Measurements from ENCODE around the gene COL13A1.

The COL13A1 gene

GRCh38 chr10:69842020-69842419 lies 40.3 kb downstream of the COL13A1 start:
- no peaks in the 10 kb centered on the region for H3K4me1 Mint-ChIP-seq (ENCODE audit: low read depth)
- H3K4me3 Mint-ChIP-seq = no peak overlapping the region
- peaks cover 5% of the 10 kb centered on the region for H3K27me3 Mint-ChIP-seq
- no peaks in the 10 kb centered on the region for H3K9me3 Mint-ChIP-seq (ENCODE audit: low read depth)
- no peak overlapping the region for H3K27ac Mint-ChIP-seq
- H3K36me3 Mint-ChIP-seq = no peaks in the 10 kb centered on the region

DNA sequence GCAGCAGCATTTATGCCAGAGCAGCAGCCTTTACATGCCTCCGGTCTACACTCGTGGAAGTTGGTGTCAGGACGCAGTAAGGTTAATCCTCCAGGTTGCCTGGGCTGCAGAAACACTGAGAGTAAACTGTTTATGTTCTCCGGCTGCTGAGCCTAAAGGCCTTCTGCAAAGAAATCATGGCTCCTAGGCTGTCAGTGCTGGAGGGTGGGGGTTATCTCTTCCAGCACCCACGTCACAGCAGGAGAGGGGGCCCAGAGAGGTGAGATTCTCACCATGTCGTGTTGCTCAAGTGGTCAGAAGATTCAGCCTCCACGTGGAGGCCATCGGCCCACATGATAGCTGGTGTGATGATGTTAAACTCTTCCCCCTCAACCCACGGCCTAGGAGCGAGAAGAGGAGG lies 41.2 kb downstream of the COL13A1 start:
- H3K27me3 Mint-ChIP-seq = peaks cover 5% of the 10 kb centered on the region
- no peak overlapping the region for H3K4me3 Mint-ChIP-seq
- no peak overlapping the region for H3K27ac Mint-ChIP-seq
- H3K36me3 Mint-ChIP-seq = no peaks in the 10 kb centered on the region
- no peaks in the 10 kb centered on the region for H3K9me3 Mint-ChIP-seq (ENCODE audit: low read depth)
- H3K4me1 Mint-ChIP-seq (ENCODE audit: low read depth) = no peaks in the 10 kb centered on the region

- no peaks in the 10 kb centered on the region for H3K36me3 Mint-ChIP-seq
- H3K27ac Mint-ChIP-seq = no peak overlapping the region
- H3K4me3 Mint-ChIP-seq = no peak overlapping the region
- H3K9me3 Mint-ChIP-seq (ENCODE audit: low read depth) = no peaks in the 10 kb centered on the region
- no peaks in the 10 kb centered on the region for H3K4me1 Mint-ChIP-seq (ENCODE audit: low read depth)
- H3K27me3 Mint-ChIP-seq = peaks cover 5% of the 10 kb centered on the region
Observed at GRCh38 chr10:69843923-69844322, 42.2 kb downstream of the COL13A1 start.

DNA sequence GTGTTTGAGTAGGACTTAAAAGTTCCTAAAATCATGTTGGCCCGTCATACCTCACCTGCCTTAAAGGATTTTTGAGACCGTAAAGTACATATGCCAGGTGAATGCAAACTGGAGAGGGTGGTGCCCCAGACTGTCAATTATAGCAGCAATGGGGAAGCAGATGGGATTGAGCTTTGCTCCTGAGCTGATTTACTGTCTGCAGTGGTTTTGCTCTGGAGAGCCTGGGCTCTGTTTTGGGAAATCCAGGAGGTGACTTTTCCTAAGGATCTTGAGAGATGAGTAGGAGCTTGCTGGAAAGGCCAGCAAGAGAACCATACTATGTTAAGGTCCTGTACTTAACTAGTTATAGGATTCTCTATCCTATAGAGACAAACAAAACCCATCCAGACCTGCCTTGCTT lies 43.0 kb downstream of the COL13A1 start:
- Mint-ChIP-seq H3K27ac (no peak overlapping the region), H3K9me3 (ENCODE audit: low read depth) (no peaks in the 10 kb centered on the region), H3K27me3 (peaks cover 5% of the 10 kb centered on the region), H3K4me3 (no peak overlapping the region), H3K36me3 (no peaks in the 10 kb centered on the region), H3K4me1 (ENCODE audit: low read depth) (no peaks in the 10 kb centered on the region)

GRCh38 chr10:69845574-69846292 lies 44.0 kb downstream of the COL13A1 start:
- Mint-ChIP-seq H3K4me1 (ENCODE audit: low read depth) (no peaks in the 10 kb centered on the region), H3K27ac (no peak overlapping the region)

DNA sequence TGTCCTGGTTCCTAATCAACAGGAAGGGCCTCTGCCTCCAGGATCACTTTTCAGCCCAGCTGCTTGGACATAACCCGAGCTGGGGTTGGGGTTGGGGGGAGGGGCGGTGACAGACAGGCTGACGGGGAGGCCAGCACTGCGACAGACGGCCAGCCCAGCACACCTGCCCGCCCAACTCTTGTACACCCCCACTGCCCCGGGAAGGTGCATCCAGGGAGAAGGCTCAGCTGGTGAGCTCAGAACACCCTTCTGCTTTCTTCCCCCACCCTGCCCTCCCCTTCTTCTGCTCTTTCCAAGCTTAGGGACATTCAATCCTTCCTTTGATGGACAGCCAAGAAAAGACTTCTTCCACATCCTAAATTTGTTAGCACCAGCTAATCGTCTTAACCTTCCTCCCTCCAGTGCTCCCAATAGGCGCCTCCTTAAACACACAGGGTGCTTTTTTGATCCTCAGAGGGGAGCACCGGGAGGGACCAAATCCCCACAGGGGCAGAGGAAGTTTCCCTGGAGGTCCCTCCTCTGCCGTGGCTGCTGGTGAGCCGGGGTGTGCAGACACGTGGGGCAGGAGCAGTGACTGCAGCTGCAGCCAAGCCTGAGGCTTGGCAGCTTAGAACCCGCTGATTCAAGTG lies 44.7 kb downstream of the COL13A1 start:
- peaks cover 5% of the 10 kb centered on the region for H3K27me3 Mint-ChIP-seq
- H3K4me1 Mint-ChIP-seq (ENCODE audit: low read depth) = no peaks in the 10 kb centered on the region
- H3K36me3 Mint-ChIP-seq = no peaks in the 10 kb centered on the region

More at GRCh38 chr10:69845574-69846292, 44.0 kb downstream of the COL13A1 start:
- H3K36me3 Mint-ChIP-seq = no peaks in the 10 kb centered on the region
- H3K9me3 Mint-ChIP-seq (ENCODE audit: low read depth) = no peaks in the 10 kb centered on the region
- H3K27me3 Mint-ChIP-seq = peaks cover 5% of the 10 kb centered on the region
- no peak overlapping the region for H3K4me3 Mint-ChIP-seq

DNA sequence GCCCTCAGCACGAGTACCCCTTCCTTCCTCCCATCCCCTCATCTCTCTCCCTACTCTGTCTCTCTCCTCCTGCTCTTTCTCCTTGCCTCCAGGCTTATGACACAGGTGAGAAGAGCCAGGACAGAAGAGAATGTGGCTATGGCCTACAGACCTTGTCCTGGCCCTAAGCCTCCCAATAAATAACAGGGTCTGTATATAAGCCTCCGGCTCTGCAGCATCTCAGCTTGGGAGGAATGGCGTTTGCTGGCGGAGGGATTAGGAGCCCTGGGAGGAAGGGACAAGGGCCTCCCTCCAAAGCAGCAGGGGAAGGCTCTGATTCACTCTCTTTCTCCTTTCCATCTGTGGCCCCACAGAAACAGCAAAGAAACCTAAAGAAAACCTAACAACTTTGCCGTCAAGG lies 45.8 kb downstream of the COL13A1 start:
- Mint-ChIP-seq H3K27ac (no peak overlapping the region), H3K36me3 (no peaks in the 10 kb centered on the region), H3K4me3 (no peak overlapping the region), H3K4me1 (ENCODE audit: low read depth) (no peaks in the 10 kb centered on the region), H3K9me3 (ENCODE audit: low read depth) (no peaks in the 10 kb centered on the region), H3K27me3 (peaks cover 5% of the 10 kb centered on the region)

More for the DNA sequence above, 44.7 kb downstream of the COL13A1 start:
- Mint-ChIP-seq H3K9me3 (ENCODE audit: low read depth) (no peaks in the 10 kb centered on the region), H3K27ac (no peak overlapping the region), H3K4me3 (no peak overlapping the region)

DNA sequence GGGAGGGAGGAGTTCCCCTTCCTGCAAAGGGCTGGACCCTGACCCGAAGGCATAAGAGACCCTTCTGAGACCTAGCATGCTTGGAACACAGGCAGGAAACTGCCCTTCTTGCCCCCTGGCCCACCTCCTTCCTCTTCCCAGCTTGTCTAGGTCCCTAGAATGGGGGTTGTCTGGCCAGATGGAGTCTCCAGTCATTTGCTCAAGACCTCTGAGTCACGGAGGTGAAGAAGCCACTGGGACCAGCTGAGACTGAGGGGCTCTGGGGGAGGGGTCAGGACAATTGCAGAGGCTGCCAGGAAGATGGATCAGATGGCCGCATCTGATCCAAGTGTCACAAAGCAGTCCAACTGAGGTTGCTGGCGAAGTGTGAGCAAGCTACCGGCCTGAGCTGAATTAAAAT lies 46.2 kb downstream of the COL13A1 start:
- no peaks in the 10 kb centered on the region for H3K9me3 Mint-ChIP-seq (ENCODE audit: low read depth)
- peaks cover 5% of the 10 kb centered on the region for H3K27me3 Mint-ChIP-seq
- no peaks in the 10 kb centered on the region for H3K4me1 Mint-ChIP-seq (ENCODE audit: low read depth)
- no peaks in the 10 kb centered on the region for H3K36me3 Mint-ChIP-seq
- no peak overlapping the region for H3K4me3 Mint-ChIP-seq
- H3K27ac Mint-ChIP-seq = no peak overlapping the region

DNA sequence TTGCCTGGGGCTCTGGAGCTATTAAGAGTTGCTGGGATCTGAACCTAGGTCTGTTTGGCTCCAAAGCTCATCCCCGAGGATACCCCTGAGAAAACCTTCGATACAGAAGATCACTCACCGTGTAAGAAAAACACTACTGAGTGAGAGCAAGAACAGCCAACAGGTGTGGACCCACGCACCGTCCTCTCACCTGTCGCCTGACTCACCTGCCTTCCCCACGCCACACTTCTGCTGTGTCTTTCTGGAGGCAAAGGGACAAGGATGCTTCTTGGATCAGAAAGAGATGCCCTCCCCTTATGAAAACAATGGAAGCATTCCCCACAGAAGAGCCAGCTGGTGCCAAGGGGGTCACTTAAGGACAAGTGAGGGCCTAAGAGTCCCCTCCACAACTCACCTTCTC lies 46.7 kb downstream of the COL13A1 start:
- Mint-ChIP-seq H3K27ac (no peak overlapping the region), H3K9me3 (ENCODE audit: low read depth) (no peaks in the 10 kb centered on the region), H3K4me1 (ENCODE audit: low read depth) (no peaks in the 10 kb centered on the region), H3K36me3 (no peaks in the 10 kb centered on the region), H3K27me3 (peaks cover 5% of the 10 kb centered on the region), H3K4me3 (no peak overlapping the region)

DNA sequence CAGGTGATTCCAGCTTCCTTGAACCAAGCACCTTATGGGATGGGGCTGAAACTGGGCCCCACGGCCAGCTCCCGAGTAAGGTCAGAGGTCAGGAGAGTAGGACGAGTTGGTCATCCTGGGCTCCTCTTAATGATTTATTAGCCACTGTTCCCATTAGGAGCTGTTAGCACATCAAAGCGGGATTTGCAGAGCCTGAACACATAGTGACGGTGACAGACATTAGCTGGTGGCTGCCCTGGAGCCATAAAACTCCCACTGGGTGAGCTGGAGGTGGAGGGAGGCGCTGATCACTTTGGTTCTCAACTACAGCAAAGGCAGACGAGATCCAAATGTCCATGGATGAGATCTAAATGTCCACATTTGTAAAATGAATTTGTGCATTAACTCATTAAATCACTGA lies 48.1 kb downstream of the COL13A1 start:
- Mint-ChIP-seq H3K9me3 (ENCODE audit: low read depth) (no peaks in the 10 kb centered on the region), H3K27ac (no peak overlapping the region), H3K4me3 (no peak overlapping the region), H3K27me3 (peaks cover 5% of the 10 kb centered on the region), H3K4me1 (ENCODE audit: low read depth) (no peaks in the 10 kb centered on the region), H3K36me3 (no peaks in the 10 kb centered on the region)

DNA sequence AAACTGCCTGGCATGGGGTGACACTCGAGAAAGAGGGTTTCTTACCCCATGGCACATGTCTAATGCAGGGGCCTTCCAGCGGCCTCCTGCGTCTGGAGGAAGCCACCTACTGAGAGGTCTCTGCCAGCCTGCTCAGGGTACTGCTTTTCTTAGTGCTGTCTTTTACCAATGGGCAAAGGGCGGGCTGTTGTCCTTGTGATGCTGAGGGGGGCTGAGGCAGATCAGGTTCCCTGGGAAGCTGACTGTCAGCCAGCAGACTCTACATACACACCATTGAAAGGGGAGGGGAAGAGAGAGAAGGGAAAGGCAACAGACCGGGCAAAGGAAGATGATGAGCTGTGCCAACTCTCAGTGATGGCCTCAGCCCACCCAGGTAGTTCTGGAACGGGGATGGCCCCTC lies 48.7 kb downstream of the COL13A1 start:
- Mint-ChIP-seq H3K36me3 (no peaks in the 10 kb centered on the region), H3K9me3 (ENCODE audit: low read depth) (no peaks in the 10 kb centered on the region), H3K4me1 (ENCODE audit: low read depth) (no peaks in the 10 kb centered on the region), H3K4me3 (no peak overlapping the region), H3K27me3 (peaks cover 5% of the 10 kb centered on the region), H3K27ac (no peak overlapping the region)

GRCh38 chr10:69851306-69851705 lies 49.6 kb downstream of the COL13A1 start:
- H3K4me3 Mint-ChIP-seq = no peak overlapping the region
- H3K27ac Mint-ChIP-seq = no peak overlapping the region
- H3K36me3 Mint-ChIP-seq = no peaks in the 10 kb centered on the region
- no peaks in the 10 kb centered on the region for H3K4me1 Mint-ChIP-seq (ENCODE audit: low read depth)
- peaks cover 2% of the 10 kb centered on the region for H3K27me3 Mint-ChIP-seq
- no peaks in the 10 kb centered on the region for H3K9me3 Mint-ChIP-seq (ENCODE audit: low read depth)

- Mint-ChIP-seq H3K4me1 (ENCODE audit: low read depth) (no peaks in the 10 kb centered on the region), H3K27me3 (no peaks in the 10 kb centered on the region), H3K27ac (no peak overlapping the region), H3K9me3 (ENCODE audit: low read depth) (no peaks in the 10 kb centered on the region), H3K4me3 (no peak overlapping the region), H3K36me3 (no peaks in the 10 kb centered on the region)
Observed at GRCh38 chr10:69853064-69853463, 51.4 kb downstream of the COL13A1 start.

DNA sequence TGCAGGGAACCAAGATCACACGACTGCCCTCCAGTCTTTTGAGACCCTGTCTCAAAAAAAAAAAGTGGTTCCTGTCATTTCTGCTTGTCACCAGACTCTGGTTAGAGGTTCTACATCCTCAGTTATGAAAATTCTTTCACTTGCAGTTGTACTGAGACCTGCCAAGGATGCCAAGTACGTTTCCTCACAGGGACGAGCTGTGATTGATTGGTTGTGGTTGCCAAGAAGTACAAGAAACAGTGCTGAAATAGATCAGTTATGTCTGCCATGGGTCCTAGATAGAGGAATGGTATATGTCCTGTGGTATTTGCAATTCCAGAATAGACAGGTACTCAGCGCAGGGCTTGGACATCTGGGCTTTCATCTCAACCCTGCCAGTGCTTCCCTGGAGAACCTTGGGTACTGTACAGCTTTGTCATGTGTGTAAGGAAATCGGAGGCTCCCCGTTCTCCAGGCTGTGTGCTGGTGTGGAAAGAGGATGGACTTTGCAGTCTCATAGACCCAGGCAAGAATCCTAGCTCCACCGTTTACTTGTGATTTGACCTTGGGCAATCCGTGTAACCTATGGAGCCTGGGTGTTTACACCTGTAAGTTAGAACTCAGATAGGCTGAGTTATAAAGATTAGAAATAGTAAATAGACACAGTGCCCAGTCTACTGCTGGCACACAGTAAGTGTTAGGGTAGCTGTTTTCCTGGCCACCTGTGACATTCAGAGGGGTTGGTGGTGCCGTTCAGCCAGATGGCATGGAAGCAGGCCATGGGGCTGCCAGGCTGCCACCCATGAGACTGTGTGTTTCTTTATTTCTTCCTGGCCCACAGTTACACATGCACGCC lies 53.0 kb downstream of the COL13A1 start:
- no peaks in the 10 kb centered on the region for H3K4me1 Mint-ChIP-seq (ENCODE audit: low read depth)
- no peak overlapping the region for H3K4me3 Mint-ChIP-seq
- H3K27me3 Mint-ChIP-seq = no peaks in the 10 kb centered on the region
- H3K9me3 Mint-ChIP-seq (ENCODE audit: low read depth) = no peaks in the 10 kb centered on the region
- H3K36me3 Mint-ChIP-seq = no peaks in the 10 kb centered on the region
- H3K27ac Mint-ChIP-seq = no peak overlapping the region

DNA sequence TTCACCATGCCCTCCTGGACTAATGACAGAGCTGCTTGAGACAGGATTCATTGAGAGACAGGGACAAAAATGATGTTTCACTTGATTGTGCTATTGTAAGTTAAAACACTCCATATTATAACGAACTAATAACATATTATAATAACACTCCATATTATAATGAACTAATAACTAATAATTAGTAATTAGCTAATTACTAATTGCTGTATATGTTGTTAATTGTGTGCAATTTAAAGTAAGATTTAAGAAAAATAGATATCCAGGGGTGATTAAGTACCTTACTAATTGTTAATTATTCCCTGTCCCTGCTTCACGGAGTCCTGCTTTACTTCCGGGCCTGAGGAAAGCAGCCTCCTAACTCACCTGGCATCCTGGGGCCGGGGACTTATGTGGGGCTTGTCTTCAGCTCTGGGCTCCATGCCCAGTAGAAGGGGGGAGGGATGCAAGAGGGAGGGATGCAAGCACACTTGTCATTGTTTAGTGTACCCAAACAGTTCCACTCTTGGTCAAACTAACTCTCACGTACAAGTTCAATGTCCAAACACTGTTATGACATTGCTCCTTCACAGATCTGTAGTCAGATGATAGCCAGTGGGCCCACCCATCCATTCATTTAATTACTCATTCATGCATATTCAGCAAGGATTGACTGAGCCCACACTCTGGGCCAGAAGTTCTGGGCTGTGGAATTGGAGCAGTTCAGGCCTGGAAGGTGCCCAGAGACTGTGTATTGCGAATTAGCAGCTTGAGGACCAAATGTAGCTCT lies 53.8 kb downstream of the COL13A1 start:
- Mint-ChIP-seq H3K36me3 (no peaks in the 10 kb centered on the region), H3K4me1 (ENCODE audit: low read depth) (no peaks in the 10 kb centered on the region), H3K27ac (no peak overlapping the region), H3K4me3 (no peak overlapping the region), H3K27me3 (no peaks in the 10 kb centered on the region), H3K9me3 (ENCODE audit: low read depth) (no peaks in the 10 kb centered on the region)

All from activated naive CD8-positive, alpha-beta T cell (primary cell).